HepG2 (cell line): Measurements from ENCODE around the gene GRID1. TPM values are rescaled to one million over a fixed set of nuclear protein-coding genes. Genes with fewer than 3 reads are reported as not detected.

Source experiments
- ATAC-seq: fragments of 200-7000 bp; cut with Tn5 transposase; 3 replicates; pipeline ENCODE4 v1.9.1; 2020; ENCODE audit warnings: mild to moderate bottlenecking, moderate library complexity
- BruUV-seq: library from RNA; stranded (reverse); fragments of 400-500 nt; replicated peaks from 2 replicates; lab custom pipeline; 2021; lab: Mats Ljungman, UMichigan
- CTCF ChIA-PET: fragments of 300-600 bp; formaldehyde crosslinking; extraction: SDS; loops from one replicate; lab custom pipeline; 2021; ENCODE audit warnings: low total read pairs, inconsistent platforms, low intra/inter-chr PET ratio; lab: Yijun Ruan, JAX
- POLR2A ChIA-PET: fragments of 350-600 bp; sonication (Branson Sonifier 250); formaldehyde crosslinking; loops from one replicate; lab custom pipeline; 2020; ENCODE audit warnings: antibody characterized with exemption, inconsistent platforms; lab: Yijun Ruan, JAX
- DNase-seq: peaks from one replicate; pipeline ENCODE4 v3.0.0-alpha.2; 2015; ENCODE audit warnings: low spot score
- FAIRE-seq: peaks from 3 replicates; lab custom pipeline; 2011; peaks lifted over from hg19 to GRCh38; lab: Jason Lieb, UNC
- H2AFZ ChIP-seq: one replicate; pipeline ENCODE4 v1.6.1; 2011; ENCODE audit warnings: low read length, inconsistent platforms
- H3K27ac ChIP-seq: fragments of 300-600 bp; 3 replicates; pipeline ENCODE4 v1.8.0; 2011; ENCODE audit warnings: mixed run types, mild to moderate bottlenecking, mixed read lengths, low read length, inconsistent platforms; ENCODE audit not compliant: insufficient read depth; ENCODE audit errors: extremely low read length
- H3K27me3 ChIP-seq, 2 experiments: fragments of 200-600 bp in 1 of 2; 2 replicates in 1 of 2; 3 replicates in 1 of 2; pipeline versions ENCODE4 v1.6.0 to v1.8.0; 2011; ENCODE audit warnings: low read length in 2 of 2, mild to moderate bottlenecking in 2 of 2, moderate library complexity in 2 of 2, inconsistent platforms in 1 of 2; ENCODE audit not compliant: insufficient read depth in 2 of 2, control insufficient read depth in 1 of 2
- H3K36me3 ChIP-seq, 2 experiments: fragments of 200-600 bp in 1 of 2; replicated peaks in 1 of 2; 2 replicates in 1 of 2; 3 replicates in 1 of 2; pipeline versions ENCODE4 v1.5.1 to v1.8.0; 2011; ENCODE audit warnings: low read length in 2 of 2, inconsistent platforms in 1 of 2; ENCODE audit not compliant: insufficient read depth in 2 of 2, control insufficient read depth in 1 of 2
- H3K4me1 ChIP-seq: 2 replicates; pipeline ENCODE4 v1.5.1; 2012; ENCODE audit warnings: low read length, inconsistent platforms; ENCODE audit not compliant: insufficient read depth
- H3K4me2 ChIP-seq: 2 replicates; pipeline ENCODE4 v1.6.0; 2011; ENCODE audit warnings: low read depth, low read length, inconsistent platforms
- H3K4me3 ChIP-seq, 3 experiments: fragments of 200-600 bp in 1 of 3; sonication (generic), shearing (Covaris generic) in 1 of 3; replicated peaks in 1 of 3; 2 replicates each; pipeline ENCODE4 v1.5.1; 2011 to 2016; ENCODE audit warnings: low read length in 3 of 3, inconsistent platforms in 2 of 3, low read depth in 2 of 3, mild to moderate bottlenecking in 2 of 3, control low read depth in 1 of 3, mixed read lengths in 1 of 3; ENCODE audit not compliant: insufficient read depth in 1 of 3
- H3K79me2 ChIP-seq: one replicate; pipeline ENCODE4 v1.6.1; 2011; ENCODE audit warnings: low read length, inconsistent platforms; ENCODE audit not compliant: insufficient read depth
- H3K9ac ChIP-seq: 2 replicates; pipeline ENCODE4 v1.6.0; 2011; ENCODE audit warnings: mild to moderate bottlenecking, low read depth, low read length, inconsistent platforms; ENCODE audit not compliant: insufficient read depth
- H3K9me3 ChIP-seq: 2 replicates; pipeline ENCODE4 v1.5.1; 2012; ENCODE audit warnings: mild to moderate bottlenecking, low read length
- H4K20me1 ChIP-seq: 2 replicates; pipeline ENCODE4 v1.6.0; 2011; ENCODE audit warnings: inconsistent platforms, mild to moderate bottlenecking, low read length, moderate library complexity; ENCODE audit not compliant: insufficient read depth
- ARNTL ChIP-seq: sonication (generic); formaldehyde crosslinking; IDR thresholded peaks from 2 replicates; pipeline ENCODE4 v1.4.0; 2020; ENCODE audit warnings: mild to moderate bottlenecking, missing genetic modification reagents
- MLXIP ChIP-seq: sonication (generic); formaldehyde crosslinking; IDR thresholded peaks from 2 replicates; pipeline ENCODE4 v1.9.0; 2021; ENCODE audit warnings: missing genetic modification reagents, borderline replicate concordance
- PAX8 ChIP-seq: sonication (generic); formaldehyde crosslinking; IDR thresholded peaks from 2 replicates; pipeline ENCODE4 v1.8.0; 2022; ENCODE audit warnings: mild to moderate bottlenecking, missing genetic modification reagents, borderline replicate concordance
- SIN3A ChIP-seq: IDR thresholded peaks from 2 replicates; pipeline ENCODE4 v1.6.1; 2011; ENCODE audit warnings: low read depth, mild to moderate bottlenecking, control low read depth, low read length, borderline replicate concordance
- THYN1 ChIP-seq: sonication (generic); formaldehyde crosslinking; IDR thresholded peaks from 2 replicates; pipeline ENCODE4 v1.8.1; 2023; ENCODE audit warnings: low read depth, mild to moderate bottlenecking, moderate library complexity, missing genetic modification reagents, borderline replicate concordance
- ZNF660 ChIP-seq: sonication (generic); formaldehyde crosslinking; IDR thresholded peaks from 2 replicates; pipeline ENCODE4 v1.5.1; 2020; ENCODE audit warnings: mild to moderate bottlenecking, low read depth, missing genetic modification reagents, borderline replicate concordance
- WGBS: methylation state at CpG from one replicate; pipeline ENCODE4 v1.1.6; 2017; ENCODE audit warnings: low lambda C conversion rate; 5-methylcytosine and 5-hydroxymethylcytosine counted together
- in situ Hi-C: cut with HindIII; loops from 2 replicates; pipeline ENCODE4 v1.10.0; 2017; ENCODE audit warnings: low pct_unique_long_range_greater_than_20kb; ENCODE audit not compliant: extremely low pct_ligation_motif_present
- intact Hi-C: fragments of 100-400 bp; cut with micrococcal nuclease; formaldehyde crosslinking; loops from one replicate; pipeline ENCODE4 v1.10.0; 2022; ENCODE audit not compliant: unreplicated experiment
- polyA plus RNA-seq, 8 experiments: library from polyadenylated mRNA; depleted of rRNA in 3 of 8; stranded (reverse) in 7 of 8; unstranded in 1 of 8; fragments of >200 nt; fragmentation: Illumina TruSeq in 4 of 8; extraction: Trizol in 4 of 8; gene quantifications; 2 replicates each; pipeline versions ENCODE4 v1.2.1 to v1.2.3, GENCODE V29; 2011 to 2016; ENCODE audit warnings: low read depth in 4 of 8, missing spikeins in 1 of 8, mixed read lengths in 1 of 8; ENCODE audit not compliant: insufficient read depth in 1 of 8
- total RNA-seq, 5 experiments: library from RNA; depleted of rRNA; stranded (reverse); fragments of >200 nt; fragmentation: Illumina TruSeq; extraction: Trizol; gene quantifications; 2 replicates each; pipeline ENCODE4 v1.2.3, GENCODE V29; 2016; ENCODE audit warnings: low read depth in 1 of 5

GRID1 gene
- total and polyA plus RNA-seq, 2 of the 13 experiments (the other 11 are each of a cell fraction or from before 2014, with no cell fraction given) = 0.05 TPM; not detected in 1

GRCh38 chr10:86090807-86091206 lies 275.8 kb downstream of the GRID1 start:
- Histone ChIP-seq H3K9ac (no peak overlapping the region), H3K36me3 (no peaks in the 10 kb centered on the region), H4K20me1 (no peaks in the 10 kb centered on the region), H3K4me2 (no peak overlapping the region), H3K4me3 (no peak overlapping the region), H3K27me3 (no peaks in the 10 kb centered on the region; a peak in 1 of 5 replicates), H3K4me1 (no peaks in the 10 kb centered on the region), H2AFZ (no peak overlapping the region), H3K79me2 (no peaks in the 10 kb centered on the region), H3K9me3 (no peaks in the 10 kb centered on the region), H3K27ac (no peak overlapping the region)
- BruUV-seq = no TSS peak
- ATAC-seq = peak; percentile 62; the same call in 2 of the 3 replicates
- ChIA-PET CTCF (no interaction called here), POLR2A (no interaction called here)
- 25% methylated on average over 2 of the region's 3 CpGs for WGBS
- intact Hi-C loops = no loop called here
- in situ Hi-C loops = no loop called here
- DNase-seq = no peak
- TF ChIP-seq PAX8 (CRISPR knock-in tag) (no peak), MLXIP (CRISPR knock-in tag) (no peak), ARNTL (no peak), ZNF660 (CRISPR knock-in tag) (no peak), THYN1 (CRISPR knock-in tag) (no peak), SIN3A (no peak)
- FAIRE-seq = no peak
